ENCODE data around the gene YIF1B. TPM values are rescaled to one million over a fixed set of nuclear protein-coding genes. Genes with fewer than 3 reads are reported as not detected.

The YIF1B gene
- polyA plus RNA-seq, 1 donor (not counting 4 experiments of a cell fraction or from before 2014, with no cell fraction given) = 38.1 TPM

GRCh38 chr19:38321646-38322196 is 6.0 kb upstream of the YIF1B start:
- H3K9me1 ChIP-seq (ENCODE audit: control insufficient read depth, extremely low read depth, insufficient read depth, low read length) = no peaks in the 10 kb centered on the region
- peak overlapping the region; percentile 79 for H3K27ac ChIP-seq (ENCODE audit: control insufficient read depth, insufficient read depth, low read length)
- H3K27me3 ChIP-seq (ENCODE audit: control insufficient read depth, extremely low read depth, insufficient read depth, low read length) = no peaks in the 10 kb centered on the region
- dilution Hi-C loops (cut with MboI; ENCODE audit: extremely low pct_ligation_motif_present, low sequenced_read_pairs) = no loop called here
- no peaks in the 10 kb centered on the region for H3K9me3 ChIP-seq (ENCODE audit: control insufficient read depth, low read depth, low read length)
- peaks cover 5% of the 10 kb centered on the region for H4K20me1 ChIP-seq (ENCODE audit: control insufficient read depth, extremely low read depth, insufficient read depth, low read length)
- peaks cover 14 to 17% of the 10 kb centered on the region in 2 experiments for H3K36me3 ChIP-seq (ENCODE audit: control insufficient read depth in 2 of 2, extremely low read depth in 1 of 2, insufficient read depth in 2 of 2, low read length in 2 of 2)
- peak overlapping the region; percentile 93 for H3K4me2 ChIP-seq (ENCODE audit: control insufficient read depth, extremely low read depth, insufficient read depth, low read depth, low read length)
- H3K4me1 ChIP-seq (ENCODE audit: control insufficient read depth, extremely low read depth, insufficient read depth, low read length) = peaks cover 43% of the 10 kb centered on the region
- FAIRE-seq (peak; percentile 95), DNase-seq (ENCODE audit: low read depth, low spot score) (no peak)
- H3K9ac ChIP-seq (ENCODE audit: control insufficient read depth, extremely low read depth, insufficient read depth, low read length) = peak overlapping the region; percentile 83
- no peak for TF ChIP-seq EZH2 (IDR thresholded peaks at IDR 0.05; ENCODE audit: low read length)
- TF ChIP-seq, protein P1, sequence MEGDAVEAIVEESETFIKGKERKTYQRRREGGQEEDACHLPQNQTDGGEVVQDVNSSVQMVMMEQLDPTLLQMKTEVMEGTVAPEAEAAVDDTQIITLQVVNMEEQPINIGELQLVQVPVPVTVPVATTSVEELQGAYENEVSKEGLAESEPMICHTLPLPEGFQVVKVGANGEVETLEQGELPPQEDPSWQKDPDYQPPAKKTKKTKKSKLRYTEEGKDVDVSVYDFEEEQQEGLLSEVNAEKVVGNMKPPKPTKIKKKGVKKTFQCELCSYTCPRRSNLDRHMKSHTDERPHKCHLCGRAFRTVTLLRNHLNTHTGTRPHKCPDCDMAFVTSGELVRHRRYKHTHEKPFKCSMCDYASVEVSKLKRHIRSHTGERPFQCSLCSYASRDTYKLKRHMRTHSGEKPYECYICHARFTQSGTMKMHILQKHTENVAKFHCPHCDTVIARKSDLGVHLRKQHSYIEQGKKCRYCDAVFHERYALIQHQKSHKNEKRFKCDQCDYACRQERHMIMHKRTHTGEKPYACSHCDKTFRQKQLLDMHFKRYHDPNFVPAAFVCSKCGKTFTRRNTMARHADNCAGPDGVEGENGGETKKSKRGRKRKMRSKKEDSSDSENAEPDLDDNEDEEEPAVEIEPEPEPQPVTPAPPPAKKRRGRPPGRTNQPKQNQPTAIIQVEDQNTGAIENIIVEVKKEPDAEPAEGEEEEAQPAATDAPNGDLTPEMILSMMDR (optimal IDR thresholded peaks at IDR 0.05 in 1 of 3, IDR thresholded peaks at IDR 0.05 in 1 of 3, conservative IDR thresholded peaks at IDR 0.05 in 1 of 3; ENCODE audit: extremely low read depth in 1 of 3, insufficient read depth in 2 of 3, low read length in 3 of 3) = peak in 1 of 3 experiments; percentile 26
- peaks cover 56% of the 10 kb centered on the region for H3K79me2 ChIP-seq (ENCODE audit: control insufficient read depth, insufficient read depth, low read length)
- H3K4me3 ChIP-seq (ENCODE audit: control insufficient read depth in 2 of 3, extremely low read depth in 1 of 3, insufficient read depth in 2 of 3, low read depth in 1 of 3, low read length in 3 of 3) = peak overlapping the region; percentile 53 to 89 (median 71)
- no peak overlapping the region for H2AFZ ChIP-seq (ENCODE audit: control insufficient read depth, low read length)

DNA sequence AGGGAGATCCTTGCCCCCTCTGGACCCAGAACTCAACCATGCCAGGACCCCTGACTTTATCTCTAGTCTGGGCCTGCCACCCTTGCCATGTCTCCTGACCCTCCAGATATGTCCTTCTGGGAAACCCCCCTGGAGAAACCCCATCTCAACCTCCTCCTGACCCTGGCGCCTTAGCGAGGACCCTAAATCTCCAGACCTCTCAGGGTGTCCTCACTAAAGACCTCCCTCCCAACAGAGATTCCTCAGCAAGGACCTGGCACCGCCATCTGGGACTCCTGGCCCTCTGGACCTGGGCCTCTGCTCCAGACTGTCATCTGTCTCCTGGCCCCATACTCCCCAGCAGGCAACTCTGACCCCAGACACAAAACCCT is 5.2 kb upstream of the YIF1B start:
- H3K9ac ChIP-seq (ENCODE audit: control insufficient read depth, extremely low read depth, insufficient read depth, low read length) = peak overlapping the region; percentile 83
- H2AFZ ChIP-seq (ENCODE audit: control insufficient read depth, low read length) = no peak overlapping the region
- H3K9me3 ChIP-seq (ENCODE audit: control insufficient read depth, low read depth, low read length) = no peaks in the 10 kb centered on the region
- dilution Hi-C loops (cut with MboI; ENCODE audit: extremely low pct_ligation_motif_present, low sequenced_read_pairs) = no loop called here
- H3K27ac ChIP-seq (ENCODE audit: control insufficient read depth, insufficient read depth, low read length) = peak overlapping the region; percentile 79
- TF ChIP-seq, protein P1 (optimal IDR thresholded peaks at IDR 0.05 in 1 of 3, IDR thresholded peaks at IDR 0.05 in 1 of 3, conservative IDR thresholded peaks at IDR 0.05 in 1 of 3; ENCODE audit: extremely low read depth in 1 of 3, insufficient read depth in 2 of 3, low read length in 3 of 3) = no peak
- TF ChIP-seq EZH2 (IDR thresholded peaks at IDR 0.05; ENCODE audit: low read length) = no peak
- peak overlapping the region; percentile 93 for H3K4me2 ChIP-seq (ENCODE audit: control insufficient read depth, extremely low read depth, insufficient read depth, low read depth, low read length)
- no peaks in the 10 kb centered on the region for H3K9me1 ChIP-seq (ENCODE audit: control insufficient read depth, extremely low read depth, insufficient read depth, low read length)
- H3K36me3 ChIP-seq (ENCODE audit: control insufficient read depth in 2 of 2, extremely low read depth in 1 of 2, insufficient read depth in 2 of 2, low read length in 2 of 2) = peaks cover 10 to 14% of the 10 kb centered on the region in 2 experiments
- H4K20me1 ChIP-seq (ENCODE audit: control insufficient read depth, extremely low read depth, insufficient read depth, low read length) = peaks cover 3% of the 10 kb centered on the region
- DNase-seq (ENCODE audit: low read depth, low spot score) (no peak), FAIRE-seq (no peak)
- no peaks in the 10 kb centered on the region for H3K27me3 ChIP-seq (ENCODE audit: control insufficient read depth, extremely low read depth, insufficient read depth, low read length)
- peak overlapping the region; percentile 53 to 89 (median 71) for H3K4me3 ChIP-seq (ENCODE audit: control insufficient read depth in 2 of 3, extremely low read depth in 1 of 3, insufficient read depth in 2 of 3, low read depth in 1 of 3, low read length in 3 of 3)
- peaks cover 43% of the 10 kb centered on the region for H3K4me1 ChIP-seq (ENCODE audit: control insufficient read depth, extremely low read depth, insufficient read depth, low read length)
- H3K79me2 ChIP-seq (ENCODE audit: control insufficient read depth, insufficient read depth, low read length) = peaks cover 54% of the 10 kb centered on the region
